Peyer's patch (tissue), 4 donors: ENCODE measurements around the gene FRMD4A.

Experiments used
- POLR2A ChIP-seq, 2 donors: fragments of 450-650 bp; IDR thresholded peaks; one replicate each; pipeline ENCODE4 v1.5.1; 2017; ENCODE audit warnings: antibody characterized with exemption in 2 of 2, mild to moderate bottlenecking in 2 of 2, moderate library complexity in 2 of 2
- TF ChIP-seq, protein P1 (sequence below), 6 experiments: fragments of 450-650 bp in 4 of 6; fragments of 200-600 bp in 2 of 6; sonication (generic) in 1 of 6; IDR thresholded peaks; one replicate each; pipeline ENCODE4 v1.5.1; 2017 to 2019; ENCODE audit warnings: antibody characterized with exemption in 6 of 6, mild to moderate bottlenecking in 3 of 6, moderate library complexity in 1 of 6

DNA sequence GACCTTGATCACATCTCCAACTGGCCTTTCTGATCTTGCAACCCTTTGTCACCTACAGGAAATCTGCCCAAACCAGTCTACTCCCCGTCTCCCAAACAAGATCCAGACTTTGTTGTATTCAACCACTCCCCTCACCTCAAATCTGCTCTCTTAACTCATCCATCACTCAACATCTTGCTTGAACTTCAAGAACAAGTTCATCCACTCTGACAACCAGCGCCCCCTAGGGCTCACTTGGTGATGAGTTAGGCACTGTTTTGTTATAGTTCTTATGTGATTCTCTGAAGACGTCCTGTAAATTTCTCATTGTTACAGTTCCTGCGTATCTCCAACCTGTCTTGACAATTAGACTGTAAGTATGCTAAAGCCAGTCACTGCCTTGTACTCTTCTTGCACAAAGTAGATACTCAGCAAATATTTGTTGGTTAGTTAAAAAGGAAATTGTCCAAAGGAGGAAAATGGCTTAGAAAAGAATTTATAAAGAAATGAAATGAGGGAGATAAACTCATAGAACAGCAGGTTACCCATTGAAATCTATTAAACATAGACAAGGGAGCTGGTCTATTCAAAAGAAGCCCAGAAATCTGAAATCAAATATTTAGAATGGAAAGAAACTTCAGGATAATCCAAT, 5.3 kb downstream of the FRMD4A start:
- TF ChIP-seq, protein P1, sequence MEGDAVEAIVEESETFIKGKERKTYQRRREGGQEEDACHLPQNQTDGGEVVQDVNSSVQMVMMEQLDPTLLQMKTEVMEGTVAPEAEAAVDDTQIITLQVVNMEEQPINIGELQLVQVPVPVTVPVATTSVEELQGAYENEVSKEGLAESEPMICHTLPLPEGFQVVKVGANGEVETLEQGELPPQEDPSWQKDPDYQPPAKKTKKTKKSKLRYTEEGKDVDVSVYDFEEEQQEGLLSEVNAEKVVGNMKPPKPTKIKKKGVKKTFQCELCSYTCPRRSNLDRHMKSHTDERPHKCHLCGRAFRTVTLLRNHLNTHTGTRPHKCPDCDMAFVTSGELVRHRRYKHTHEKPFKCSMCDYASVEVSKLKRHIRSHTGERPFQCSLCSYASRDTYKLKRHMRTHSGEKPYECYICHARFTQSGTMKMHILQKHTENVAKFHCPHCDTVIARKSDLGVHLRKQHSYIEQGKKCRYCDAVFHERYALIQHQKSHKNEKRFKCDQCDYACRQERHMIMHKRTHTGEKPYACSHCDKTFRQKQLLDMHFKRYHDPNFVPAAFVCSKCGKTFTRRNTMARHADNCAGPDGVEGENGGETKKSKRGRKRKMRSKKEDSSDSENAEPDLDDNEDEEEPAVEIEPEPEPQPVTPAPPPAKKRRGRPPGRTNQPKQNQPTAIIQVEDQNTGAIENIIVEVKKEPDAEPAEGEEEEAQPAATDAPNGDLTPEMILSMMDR (IDR thresholded peaks at IDR 0.05), result peak in 4 of 6 experiments; percentile 9 to 26 (median 24)
- no peak for TF ChIP-seq POLR2A (IDR thresholded peaks at IDR 0.05)
